Mucosa of stomach (tissue), 1 donor: ENCODE results near the gene AHCYL1.
"Not testable (repeated sequence)": the region's sequence is repeated elsewhere in the genome, so short reads cannot be mapped to it uniquely, and the experiment has no call there.

Experiments
- H3K27me3 ChIP-seq: one replicate; pipeline ENCODE4 v1.7.0; 2013; ENCODE audit warnings: mild to moderate bottlenecking, low read length; ENCODE audit not compliant: control insufficient read depth, insufficient read depth
- H3K36me3 ChIP-seq: one replicate; pipeline ENCODE4 v1.7.0; 2013; ENCODE audit warnings: low read length; ENCODE audit not compliant: control insufficient read depth, insufficient read depth
- H3K4me1 ChIP-seq: one replicate; pipeline ENCODE4 v1.7.0; 2013; ENCODE audit warnings: mild to moderate bottlenecking, low read length; ENCODE audit not compliant: control insufficient read depth, insufficient read depth
- H3K4me3 ChIP-seq: one replicate; pipeline ENCODE4 v1.7.0; 2013; ENCODE audit warnings: low read length
- H3K9ac ChIP-seq: one replicate; pipeline ENCODE4 v1.7.0; 2013; ENCODE audit warnings: mild to moderate bottlenecking, low read length, moderate library complexity
- H3K9me3 ChIP-seq: one replicate; pipeline ENCODE4 v1.7.0; 2013; ENCODE audit warnings: mild to moderate bottlenecking, low read length, moderate library complexity; ENCODE audit not compliant: control insufficient read depth
- donor health status: Pancreatic carcinoma.

Gene AHCYL1

GRCh38 chr1:109984456-109985246, at the start of gene AHCYL1:
TSS of gene AHCYL1 (plus strand) at chr1:109984765. CDS start at chr1:109985053, 288 bp downstream.
- Histone ChIP-seq H3K36me3 (no peaks in the 10 kb centered on the region), H3K4me3 (peak within 1 kb of the TSS; percentile 65), H3K9ac (peak within 1 kb of the TSS; percentile 90), H3K4me1 (peaks cover 42% of the 10 kb centered on the region), H3K9me3 (no peaks in the 10 kb centered on the region), H3K27me3 (no peaks in the 10 kb centered on the region)

GRCh38 chr1:109935451-109935900, 49.1 kb upstream of the AHCYL1 start:
- Histone ChIP-seq H3K4me3 (no peak overlapping the region), H3K27me3 (no peaks in the 10 kb centered on the region), H3K4me1 (peaks cover 40% of the 10 kb centered on the region), H3K36me3 (no peaks in the 10 kb centered on the region), H3K9ac (no peak overlapping the region), H3K9me3 (no peaks in the 10 kb centered on the region)

DNA sequence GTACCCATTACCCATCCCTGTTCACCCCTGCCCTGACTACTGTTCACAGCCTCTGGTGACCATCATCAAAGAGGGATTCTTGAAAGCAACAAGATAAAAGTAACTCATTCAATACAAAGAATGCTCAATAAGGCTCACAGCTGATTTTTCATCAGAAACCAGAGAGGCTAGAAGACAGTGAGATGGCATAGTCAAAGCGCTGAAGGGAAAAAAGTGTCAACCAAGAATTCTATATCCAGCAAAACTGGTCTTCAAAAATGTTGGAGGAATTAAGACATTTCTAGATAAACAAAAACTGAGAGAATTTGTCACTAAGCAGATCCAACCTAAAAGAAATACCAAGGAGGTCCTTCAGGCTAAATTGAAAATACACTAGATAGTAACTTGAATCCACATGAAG, 46.8 kb upstream of the AHCYL1 start:
- Histone ChIP-seq H3K9me3 (no peaks in the 10 kb centered on the region), H3K4me3 (no peak overlapping the region), H3K4me1 (peaks cover 24% of the 10 kb centered on the region), H3K9ac (no peak overlapping the region), H3K36me3 (no peaks in the 10 kb centered on the region), H3K27me3 (no peaks in the 10 kb centered on the region)

GRCh38 chr1:109938556-109938955, 46.0 kb upstream of the AHCYL1 start:
- Histone ChIP-seq H3K36me3 (no peaks in the 10 kb centered on the region), H3K4me1 (peaks cover 24% of the 10 kb centered on the region), H3K27me3 (no peaks in the 10 kb centered on the region), H3K4me3 (no peak overlapping the region), H3K9ac (no peak overlapping the region), H3K9me3 (no peaks in the 10 kb centered on the region)

DNA sequence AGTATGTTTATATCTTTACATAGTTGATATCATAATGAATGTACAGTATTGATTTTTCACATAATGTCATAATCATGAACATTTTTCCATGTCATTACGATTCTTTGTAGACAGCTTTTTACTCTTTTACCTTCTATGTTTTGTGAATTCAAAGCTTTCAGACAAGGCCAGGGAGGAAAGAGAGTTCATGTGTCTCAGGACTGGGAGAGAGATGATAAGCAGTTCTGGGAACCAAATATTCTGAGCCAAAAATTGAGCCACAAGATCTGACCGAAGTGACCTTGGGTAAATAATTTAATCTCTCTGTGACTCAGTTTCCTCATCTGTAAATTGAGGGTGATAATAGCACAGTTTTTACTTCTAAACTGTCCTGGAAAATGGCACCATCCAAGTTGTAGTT, 42.1 kb upstream of the AHCYL1 start:
- Histone ChIP-seq H3K4me1 (peaks cover 11% of the 10 kb centered on the region), H3K27me3 (no peaks in the 10 kb centered on the region), H3K9ac (no peak overlapping the region), H3K36me3 (no peaks in the 10 kb centered on the region), H3K9me3 (no peaks in the 10 kb centered on the region), H3K4me3 (no peak overlapping the region)

GRCh38 chr1:109944541-109944940, 40.0 kb upstream of the AHCYL1 start:
- Histone ChIP-seq H3K4me1 (peaks cover 18% of the 10 kb centered on the region), H3K36me3 (no peaks in the 10 kb centered on the region)

DNA sequence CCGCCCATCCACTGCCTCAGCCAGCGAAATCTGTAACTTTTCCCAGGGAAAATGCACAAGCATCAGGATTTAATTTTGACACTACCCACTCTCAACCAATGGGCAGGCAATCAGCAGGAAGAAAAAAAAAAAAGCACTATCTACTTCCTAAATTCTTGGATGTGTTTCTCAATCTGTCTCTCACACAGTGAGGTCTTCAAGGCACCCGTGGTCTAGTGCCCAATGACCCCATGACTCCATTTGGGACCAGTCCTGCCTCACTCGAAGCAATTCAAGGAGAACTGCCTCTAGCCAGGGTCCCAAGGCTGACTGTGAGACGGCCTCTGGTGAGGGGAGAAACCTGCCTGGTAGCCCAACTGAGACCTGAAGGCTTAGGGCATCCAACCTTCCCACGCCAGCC, 38.1 kb upstream of the AHCYL1 start:
- no peaks in the 10 kb centered on the region for H3K36me3 ChIP-seq
- H3K4me3 ChIP-seq, result no peak overlapping the region
- peaks cover 18% of the 10 kb centered on the region for H3K4me1 ChIP-seq
- H3K9me3 ChIP-seq, result no peaks in the 10 kb centered on the region
- H3K9ac ChIP-seq, result no peak overlapping the region
- no peaks in the 10 kb centered on the region for H3K27me3 ChIP-seq

More at GRCh38 chr1:109944541-109944940, 40.0 kb upstream of the AHCYL1 start:
- Histone ChIP-seq H3K9me3 (no peaks in the 10 kb centered on the region), H3K9ac (no peak overlapping the region), H3K27me3 (no peaks in the 10 kb centered on the region), H3K4me3 (no peak overlapping the region)

DNA sequence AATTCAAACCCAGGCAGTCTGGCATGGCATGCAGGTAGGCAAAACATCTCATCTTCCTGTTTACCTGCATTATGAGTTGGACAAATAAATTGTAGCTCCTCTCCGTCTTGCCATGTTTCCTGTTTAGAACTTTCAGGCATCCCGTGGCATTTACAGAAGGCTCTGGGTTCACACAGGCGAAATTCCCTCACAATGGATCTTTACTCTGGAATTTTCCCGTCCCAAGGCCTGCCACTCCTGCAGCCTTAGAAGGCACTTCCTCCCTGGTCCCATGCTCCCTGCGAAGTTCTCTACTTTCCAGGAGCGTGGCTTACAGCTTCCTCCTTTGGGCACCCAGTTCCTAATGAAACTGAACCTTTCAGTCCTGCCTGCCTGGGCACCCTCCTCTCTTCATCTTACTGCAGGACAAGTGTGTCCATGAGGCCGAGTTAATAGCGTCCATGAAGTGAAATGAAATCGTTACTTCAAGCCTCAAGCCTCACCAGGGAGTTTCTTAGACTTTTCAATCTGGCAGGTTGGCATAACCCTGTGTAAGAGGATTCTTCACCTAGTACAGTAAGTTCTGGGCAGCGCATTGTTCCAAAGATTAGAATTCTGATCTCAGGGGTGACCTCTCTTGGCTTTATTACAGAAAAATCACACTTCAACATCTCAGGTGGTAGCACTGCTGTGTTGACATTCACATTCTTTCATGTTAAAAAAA, 36.8 kb upstream of the AHCYL1 start:
- no peaks in the 10 kb centered on the region for H3K36me3 ChIP-seq

GRCh38 chr1:109948285-109948630, 36.3 kb upstream of the AHCYL1 start:
- Histone ChIP-seq H3K9ac (no peak overlapping the region), H3K27me3 (no peaks in the 10 kb centered on the region), H3K36me3 (no peaks in the 10 kb centered on the region), H3K4me3 (no peak overlapping the region), H3K4me1 (peaks cover 18% of the 10 kb centered on the region), H3K9me3 (no peaks in the 10 kb centered on the region)

More for the DNA sequence above, 36.8 kb upstream of the AHCYL1 start:
- Histone ChIP-seq H3K9me3 (no peaks in the 10 kb centered on the region), H3K4me1 (peaks cover 18% of the 10 kb centered on the region), H3K9ac (peak overlapping the region; percentile 24), H3K4me3 (no peak overlapping the region), H3K27me3 (no peaks in the 10 kb centered on the region)

- Histone ChIP-seq H3K27me3 (no peaks in the 10 kb centered on the region), H3K4me3 (no peak overlapping the region), H3K4me1 (peaks cover 18% of the 10 kb centered on the region), H3K9ac (no peak overlapping the region), H3K36me3 (no peaks in the 10 kb centered on the region), H3K9me3 (no peaks in the 10 kb centered on the region)
These were observed 34.5 kb upstream of the AHCYL1 start for GRCh38 chr1:109950038-109950437.

DNA sequence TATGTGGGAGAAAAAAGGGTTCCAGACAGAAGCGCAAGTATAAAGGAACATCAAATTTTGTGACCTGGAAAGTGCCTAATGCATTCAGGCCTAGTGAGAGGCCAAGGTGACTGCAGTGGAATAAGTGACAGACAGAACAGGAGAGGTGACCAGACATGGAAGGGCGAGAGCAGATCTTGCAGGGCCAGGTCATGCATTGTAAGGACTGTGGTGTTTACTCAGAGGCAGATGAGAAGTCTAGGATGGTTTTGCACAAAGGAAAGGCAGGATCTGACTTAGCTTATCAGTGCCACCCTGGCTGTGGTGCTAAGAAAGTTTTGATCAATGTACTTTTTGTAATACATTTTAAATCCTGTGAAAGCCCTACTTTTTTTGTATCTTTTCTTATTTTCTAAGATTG, 34.1 kb upstream of the AHCYL1 start:
- Histone ChIP-seq H3K4me1 (peaks cover 18% of the 10 kb centered on the region), H3K27me3 (no peaks in the 10 kb centered on the region), H3K36me3 (no peaks in the 10 kb centered on the region), H3K9ac (no peak overlapping the region), H3K9me3 (no peaks in the 10 kb centered on the region), H3K4me3 (no peak overlapping the region)

GRCh38 chr1:109951501-109951900, 33.1 kb upstream of the AHCYL1 start:
- not testable (repeated sequence) for H3K27me3 ChIP-seq, H3K4me3 ChIP-seq, H3K9ac ChIP-seq, H3K9me3 ChIP-seq, H3K36me3 ChIP-seq
- peaks cover 16% of the 10 kb centered on the region for H3K4me1 ChIP-seq
